Measurements from ENCODE around the gene PPAT.
"Not testable (repeated sequence)": the region's sequence is repeated elsewhere in the genome, so short reads cannot be mapped to it uniquely, and the experiment has no call there.

PPAT gene

DNA sequence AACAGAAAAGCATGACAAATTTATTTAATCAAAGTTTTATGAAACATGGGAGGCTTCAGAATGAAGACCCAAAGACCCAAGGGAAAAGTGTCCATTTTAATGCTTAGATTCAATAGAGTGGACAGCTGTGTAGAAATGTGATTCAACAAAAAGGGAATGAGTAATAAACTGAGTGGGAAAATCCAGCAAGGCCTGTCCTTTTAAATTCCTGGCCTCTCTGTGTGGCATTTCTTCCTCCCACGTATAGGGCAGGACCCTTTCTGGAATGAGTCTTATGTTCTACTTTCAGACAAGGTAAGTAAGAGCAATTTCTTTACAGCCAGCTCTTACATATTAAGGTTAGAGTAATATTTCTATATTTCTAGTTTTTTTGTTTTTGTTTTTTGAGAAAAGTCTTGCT, 62.6 kb downstream of the PPAT start:
- DNase-seq: no peak

DNA sequence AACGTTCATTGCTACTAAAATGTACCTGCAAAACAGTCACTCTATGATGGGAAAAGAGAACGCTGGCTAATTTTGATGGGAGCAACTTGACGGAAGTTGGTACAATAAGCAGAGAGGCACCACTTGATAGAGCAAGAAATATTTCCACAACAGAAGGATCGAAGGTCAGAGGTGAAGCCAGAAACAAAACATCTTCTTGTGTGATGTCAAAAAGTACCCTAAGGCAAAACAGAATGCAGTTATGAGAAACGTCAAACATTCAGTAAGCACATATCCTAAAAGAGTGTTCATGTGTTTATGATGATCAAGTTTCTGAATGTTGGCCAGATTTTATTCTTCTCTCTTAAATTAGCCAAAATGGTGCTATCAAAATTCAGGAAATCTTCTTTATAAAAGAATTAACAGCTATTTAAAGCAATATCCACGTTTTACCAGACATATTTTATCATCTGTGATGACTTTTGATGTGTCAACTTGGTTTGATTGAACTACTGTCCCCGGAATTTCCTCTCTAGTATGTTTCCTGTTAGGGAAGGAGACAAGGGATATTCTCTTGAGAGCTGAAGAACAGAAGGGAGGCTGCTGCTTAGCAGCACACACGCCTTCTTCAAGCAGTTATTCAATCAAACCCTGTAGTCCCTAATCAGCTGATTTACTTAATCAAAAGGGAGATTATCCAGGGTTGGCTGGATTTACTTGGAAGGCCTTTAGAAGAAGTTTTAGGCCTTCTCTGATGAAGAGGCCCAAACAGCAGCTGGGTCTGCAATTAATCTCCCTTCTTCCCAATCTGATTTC, 63.8 kb downstream of the PPAT start:
- no peak for DNase-seq

- no peak for DNase-seq
These were observed 65.0 kb downstream of the PPAT start for GRCh38 chr4:56370377-56370776.

- DNase-seq: not testable (repeated sequence)
These were observed 72.4 kb downstream of the PPAT start for GRCh38 chr4:56362981-56363380.

- no peak for DNase-seq
These were observed 75.3 kb downstream of the PPAT start for GRCh38 chr4:56360071-56360470.

- DNase-seq: no peak
These were observed 78.8 kb downstream of the PPAT start for GRCh38 chr4:56356650-56357049.

- DNase-seq: no peak
These were observed 86.8 kb downstream of the PPAT start for GRCh38 chr4:56348576-56348975.

- DNase-seq: no peak
These were observed 90.0 kb downstream of the PPAT start for GRCh38 chr4:56345458-56345857.
